PC-9 (cell line): ENCODE measurements around the gene SHISA7.

ENCODE experiments used
- CTCF ChIP-seq: fragments of 200-600 bp; sonication (generic); conservative IDR thresholded peaks from 2 replicates; pipeline ENCODE4 v1.6.1; 2017; ENCODE audit warnings: mixed run types, antibody characterized with exemption, mild to moderate bottlenecking, moderate library complexity
- EZH2 ChIP-seq: fragments of 200-600 bp; sonication (generic); IDR thresholded peaks from 2 replicates; pipeline ENCODE4 v1.8.0; 2017; ENCODE audit warnings: antibody characterized with exemption, low read depth

DNA sequence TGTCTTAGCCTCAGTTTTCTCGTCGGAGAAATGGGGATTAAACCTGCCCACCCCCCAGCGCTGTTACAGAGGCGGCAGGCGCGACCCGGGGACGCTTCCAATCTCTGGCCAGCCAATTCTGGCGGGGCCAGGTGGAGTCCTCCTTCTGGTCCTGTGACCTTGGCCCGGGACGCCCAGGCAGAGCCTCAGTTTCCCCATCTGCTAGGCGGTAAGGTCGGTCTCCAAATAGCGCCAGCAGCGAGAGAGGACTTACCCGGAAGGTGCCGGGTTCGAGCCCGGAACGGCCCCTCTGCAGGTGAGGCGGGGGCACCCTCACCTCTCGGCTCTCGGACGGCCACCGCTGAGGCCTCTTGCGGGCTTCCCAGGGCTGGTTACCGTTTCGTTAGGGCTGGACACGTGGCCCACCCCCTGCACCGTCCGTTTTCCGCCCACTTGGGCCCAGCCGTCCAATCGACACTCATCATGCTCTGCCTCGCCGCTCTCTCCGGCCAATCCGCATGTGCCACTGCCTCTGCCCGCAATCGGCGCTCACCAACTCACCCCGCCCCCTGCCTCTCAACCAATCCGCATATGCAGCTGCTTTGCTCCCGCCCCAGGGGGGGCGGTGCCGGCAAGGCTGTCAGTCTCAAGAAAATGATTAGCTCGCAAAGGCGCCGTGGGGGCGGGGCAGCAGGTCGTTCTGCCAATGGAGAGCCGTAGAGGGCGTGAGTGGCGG, 18.3 kb upstream of the SHISA7 start, which contains the start of gene ISOC2:
- TF ChIP-seq CTCF (no peak), EZH2 (no peak)
